Measurements from ENCODE around the gene TRPV5.

The TRPV5 gene

DNA sequence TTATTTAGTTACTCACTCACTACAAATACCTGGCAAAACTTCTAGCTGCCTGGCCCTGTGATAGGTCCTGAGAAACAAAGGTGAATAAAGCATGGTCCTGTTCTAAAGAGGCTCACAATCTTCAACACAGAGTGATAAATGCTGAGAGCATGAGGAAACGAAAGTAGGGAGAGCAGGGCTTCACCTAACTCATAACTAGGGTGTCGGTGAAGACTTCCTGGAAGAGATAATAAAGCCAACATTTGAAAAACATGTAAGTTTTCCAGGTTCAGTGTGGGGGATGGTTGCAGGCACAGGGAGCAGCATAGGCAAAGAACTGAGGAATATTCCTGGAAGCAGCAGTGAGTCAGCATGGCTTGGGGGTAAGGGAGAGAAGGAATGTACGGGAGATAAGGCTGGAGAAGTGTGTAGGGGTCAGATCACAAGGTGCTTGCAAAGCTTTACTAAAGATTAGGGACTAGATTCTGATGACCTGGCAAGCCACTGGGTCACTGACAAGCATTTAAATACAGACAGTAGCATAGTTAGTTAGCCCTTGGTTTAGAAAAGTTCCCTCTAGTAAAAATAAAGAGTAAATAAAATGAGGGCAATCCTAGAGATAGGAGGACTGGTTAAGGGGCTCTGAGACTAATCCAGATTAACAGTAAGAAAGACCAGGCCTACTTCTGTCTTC, 23.5 kb upstream of the TRPV5 start:
- no peak for DNase-seq (ENCODE audit: low read depth)
- no peak overlapping the region for H3K4me3 ChIP-seq (ENCODE audit: low read depth, low read length)
- TF ChIP-seq, protein P1, sequence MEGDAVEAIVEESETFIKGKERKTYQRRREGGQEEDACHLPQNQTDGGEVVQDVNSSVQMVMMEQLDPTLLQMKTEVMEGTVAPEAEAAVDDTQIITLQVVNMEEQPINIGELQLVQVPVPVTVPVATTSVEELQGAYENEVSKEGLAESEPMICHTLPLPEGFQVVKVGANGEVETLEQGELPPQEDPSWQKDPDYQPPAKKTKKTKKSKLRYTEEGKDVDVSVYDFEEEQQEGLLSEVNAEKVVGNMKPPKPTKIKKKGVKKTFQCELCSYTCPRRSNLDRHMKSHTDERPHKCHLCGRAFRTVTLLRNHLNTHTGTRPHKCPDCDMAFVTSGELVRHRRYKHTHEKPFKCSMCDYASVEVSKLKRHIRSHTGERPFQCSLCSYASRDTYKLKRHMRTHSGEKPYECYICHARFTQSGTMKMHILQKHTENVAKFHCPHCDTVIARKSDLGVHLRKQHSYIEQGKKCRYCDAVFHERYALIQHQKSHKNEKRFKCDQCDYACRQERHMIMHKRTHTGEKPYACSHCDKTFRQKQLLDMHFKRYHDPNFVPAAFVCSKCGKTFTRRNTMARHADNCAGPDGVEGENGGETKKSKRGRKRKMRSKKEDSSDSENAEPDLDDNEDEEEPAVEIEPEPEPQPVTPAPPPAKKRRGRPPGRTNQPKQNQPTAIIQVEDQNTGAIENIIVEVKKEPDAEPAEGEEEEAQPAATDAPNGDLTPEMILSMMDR (IDR thresholded peaks at IDR 0.05; ENCODE audit: control insufficient read depth, extremely low read depth, insufficient read depth) = no peak

DNA sequence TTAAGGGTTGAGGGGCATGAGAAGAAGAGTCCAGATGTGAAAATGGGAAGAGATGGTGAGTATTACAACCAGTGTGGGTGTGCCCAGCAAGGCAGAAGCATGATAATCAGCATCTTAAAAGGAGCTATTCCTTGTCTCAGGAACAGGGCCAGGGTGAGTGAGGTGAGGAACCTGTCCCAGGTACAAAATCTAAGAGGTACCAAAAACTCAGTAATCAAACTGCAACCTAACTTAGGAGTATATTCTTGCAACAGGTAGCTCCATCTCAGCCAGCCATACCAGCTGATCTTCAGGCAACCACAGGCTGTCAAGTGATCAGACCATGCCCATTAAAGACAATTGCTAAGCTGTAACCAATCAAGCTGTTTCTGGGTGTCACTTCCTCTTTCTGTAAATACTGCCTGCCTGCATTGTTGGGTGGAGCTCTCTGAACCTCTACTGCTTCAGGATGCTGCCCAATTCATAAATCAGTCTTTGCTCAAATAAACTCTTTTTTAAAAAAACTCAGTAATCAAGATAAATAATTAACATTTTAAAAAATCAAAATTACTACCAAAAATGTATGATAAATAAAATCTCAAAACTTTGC, 21.2 kb upstream of the TRPV5 start:
- DNase-seq (ENCODE audit: low read depth) = no peak
- H3K4me3 ChIP-seq (ENCODE audit: low read depth, low read length) = no peak overlapping the region
- TF ChIP-seq, protein P1 (IDR thresholded peaks at IDR 0.05; ENCODE audit: control insufficient read depth, extremely low read depth, insufficient read depth) = no peak

DNA sequence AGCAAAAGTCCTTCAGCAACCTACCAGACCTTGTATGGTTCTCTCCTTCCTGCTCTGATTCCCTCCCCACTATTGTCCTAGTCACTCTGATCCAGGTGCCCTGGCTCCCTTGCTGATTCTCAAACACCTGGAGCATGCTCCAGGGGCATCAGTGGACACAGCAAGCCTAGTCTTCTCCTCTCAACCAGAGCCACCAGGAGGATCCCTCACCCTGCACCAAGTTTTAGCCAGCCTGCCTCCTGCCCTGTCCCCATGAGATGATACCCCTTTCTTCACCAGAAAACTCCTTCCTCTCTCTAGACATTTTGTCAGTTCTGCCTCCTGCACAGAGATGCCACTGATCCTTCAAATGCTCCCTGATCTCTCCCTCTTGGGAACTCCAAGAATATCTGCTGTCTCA, 16.7 kb upstream of the TRPV5 start:
- TF ChIP-seq, protein P1 (IDR thresholded peaks at IDR 0.05; ENCODE audit: control insufficient read depth, extremely low read depth, insufficient read depth) = no peak
- no peak overlapping the region for H3K4me3 ChIP-seq (ENCODE audit: low read depth, low read length)

DNA sequence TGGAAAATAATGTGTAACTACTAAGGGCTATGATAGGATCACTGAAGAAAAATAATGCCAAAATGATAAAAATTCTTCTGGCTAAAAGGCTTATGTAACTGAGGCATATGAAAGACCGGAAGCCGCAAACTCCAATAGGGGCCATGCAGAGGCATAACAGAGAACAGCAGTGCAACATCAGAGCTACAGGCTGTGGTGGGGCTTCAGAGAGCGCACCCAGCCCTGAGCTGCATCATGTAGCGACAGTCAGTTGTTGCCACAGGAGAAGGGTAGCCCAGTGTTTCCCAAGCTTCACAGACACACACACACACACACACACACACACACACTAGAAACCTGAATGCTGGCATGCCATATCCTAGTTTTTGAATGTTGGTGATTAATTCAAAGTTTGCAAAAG, 15.1 kb upstream of the TRPV5 start:
- TF ChIP-seq, protein P1 (IDR thresholded peaks at IDR 0.05; ENCODE audit: control insufficient read depth, extremely low read depth, insufficient read depth) = no peak
- H3K4me3 ChIP-seq (ENCODE audit: low read depth, low read length) = no peak overlapping the region
- DNase-seq (ENCODE audit: low read depth) = no peak

More for the DNA sequence above, 16.7 kb upstream of the TRPV5 start:
- DNase-seq (ENCODE audit: low read depth) = no peak

DNA sequence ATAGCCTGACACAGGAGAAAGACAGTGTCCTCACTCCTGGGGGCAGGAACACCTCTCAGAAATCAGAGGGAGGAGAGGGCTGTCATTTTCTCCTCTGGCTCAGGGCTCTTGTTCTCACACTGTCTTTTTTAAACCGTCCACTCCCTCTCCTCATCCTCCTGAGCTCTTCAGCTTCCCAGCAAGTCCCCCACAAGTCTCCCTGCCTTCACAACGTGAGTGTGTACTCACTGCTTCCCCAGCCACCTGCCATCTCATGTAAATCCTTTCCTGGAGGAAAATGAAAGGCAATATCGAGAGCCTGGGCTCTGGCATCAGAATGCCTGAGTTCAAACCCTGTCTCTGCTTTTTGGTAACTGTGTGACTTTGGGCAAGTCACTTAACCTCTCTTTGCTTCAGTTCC, 11.5 kb upstream of the TRPV5 start:
- no peak for DNase-seq (ENCODE audit: low read depth)
- TF ChIP-seq, protein P1 (IDR thresholded peaks at IDR 0.05; ENCODE audit: control insufficient read depth, extremely low read depth, insufficient read depth) = no peak
- no peak overlapping the region for H3K4me3 ChIP-seq (ENCODE audit: low read depth, low read length)

DNA sequence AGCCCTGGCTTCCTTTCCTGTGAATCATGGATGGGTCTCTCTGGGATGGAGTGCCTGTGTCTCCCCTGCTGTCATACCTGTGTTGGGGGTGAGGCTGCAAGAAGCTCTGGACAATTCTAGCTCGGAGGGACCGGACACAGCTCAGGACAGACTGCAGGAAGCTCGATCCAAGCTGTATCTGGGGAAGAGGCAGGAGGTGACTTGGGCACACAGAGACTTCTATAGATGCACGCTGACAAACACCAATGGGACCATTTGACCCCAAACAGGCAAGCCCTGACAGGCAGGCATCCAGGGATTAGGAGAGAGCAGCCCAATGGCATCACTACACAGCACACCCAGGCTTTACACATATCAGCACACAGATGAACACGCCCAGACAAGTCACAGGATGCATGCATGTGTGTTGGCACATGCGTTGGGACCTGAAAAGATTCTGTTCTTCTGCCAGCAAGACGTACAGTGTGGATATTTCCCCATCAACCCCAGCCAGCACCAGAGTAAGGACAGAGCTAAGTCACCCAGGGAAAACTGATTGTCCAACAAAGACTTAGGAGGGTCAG, 10.2 kb upstream of the TRPV5 start:
- no peak overlapping the region for H3K4me3 ChIP-seq (ENCODE audit: low read depth, low read length)
- DNase-seq (ENCODE audit: low read depth) = no peak
- TF ChIP-seq, protein P1 (IDR thresholded peaks at IDR 0.05; ENCODE audit: control insufficient read depth, extremely low read depth, insufficient read depth) = no peak

Measured in LNCaP clone FGC (cell line).